ENCODE data around the gene PCDHB10. TPM values are rescaled to one million over a fixed set of nuclear protein-coding genes. Genes with fewer than 3 reads are reported as not detected.
"Not testable (repeated sequence)": the region's sequence is repeated elsewhere in the genome, so short reads cannot be mapped to it uniquely, and the experiment has no call there.

Gene PCDHB10
- total RNA-seq, 1 donor from 2014 or later, result 0.81 TPM

GRCh38 chr5:141224844-141225243 lies 32.7 kb downstream of the PCDHB10 start:
- ATAC-seq (ENCODE audit: poor library complexity); DNase-seq; intact Hi-C loops (cut with DNase I): not testable (repeated sequence)

- intact Hi-C loops (cut with DNase I); ATAC-seq (ENCODE audit: poor library complexity); DNase-seq: not testable (repeated sequence)
Measured at GRCh38 chr5:141225421-141225820, 33.3 kb downstream of the PCDHB10 start.

GRCh38 chr5:141234109-141234667 lies 42.0 kb downstream of the PCDHB10 start:
- intact Hi-C loops (cut with DNase I), result no loop called here
- no peak for ATAC-seq (ENCODE audit: poor library complexity)
- DNase-seq, result no peak

GRCh38 chr5:141235922-141236321 lies 43.8 kb downstream of the PCDHB10 start:
- intact Hi-C loops (cut with DNase I); ATAC-seq (ENCODE audit: poor library complexity); DNase-seq: not testable (repeated sequence)

DNA sequence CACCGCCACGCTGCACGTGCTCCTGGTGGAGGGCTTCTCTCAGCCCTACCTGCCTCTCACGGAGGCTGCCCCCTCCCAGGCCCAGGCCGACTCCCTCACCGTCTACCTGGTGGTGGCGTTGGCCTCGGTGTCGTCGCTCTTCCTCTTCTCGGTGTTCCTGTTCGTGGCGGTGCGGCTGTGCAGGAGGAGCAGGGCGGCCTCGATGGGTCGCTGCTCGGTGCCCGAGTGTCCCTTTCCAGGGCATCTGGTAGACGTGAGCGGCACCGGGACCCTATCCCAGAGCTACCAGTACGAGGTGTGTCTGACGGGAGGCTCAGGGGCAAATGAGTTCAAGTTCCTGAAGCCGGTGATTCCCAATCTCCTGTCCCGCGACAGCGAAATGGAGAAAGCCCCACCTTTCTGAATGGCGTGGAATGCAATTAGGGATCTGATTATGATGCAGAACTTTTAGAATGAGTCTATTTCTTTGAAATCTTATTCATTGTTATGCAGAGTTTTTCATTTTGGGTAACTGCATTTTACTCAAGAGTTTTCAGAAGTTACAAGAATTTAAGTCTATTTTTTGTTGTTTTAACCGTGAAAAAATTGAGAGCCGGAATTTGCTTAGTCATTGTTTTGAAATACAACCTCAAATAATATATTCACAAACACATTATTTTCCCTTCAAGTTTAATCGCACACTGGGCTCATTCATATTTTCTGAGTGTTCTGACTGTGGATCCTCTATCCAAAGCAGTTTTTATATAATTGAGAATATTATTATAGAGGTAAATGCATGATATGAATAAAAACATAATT lies 44.6 kb downstream of the PCDHB10 start:
- intact Hi-C loops (cut with DNase I), result no loop called here
- ATAC-seq (ENCODE audit: poor library complexity), result no peak
- DNase-seq, result no peak

DNA sequence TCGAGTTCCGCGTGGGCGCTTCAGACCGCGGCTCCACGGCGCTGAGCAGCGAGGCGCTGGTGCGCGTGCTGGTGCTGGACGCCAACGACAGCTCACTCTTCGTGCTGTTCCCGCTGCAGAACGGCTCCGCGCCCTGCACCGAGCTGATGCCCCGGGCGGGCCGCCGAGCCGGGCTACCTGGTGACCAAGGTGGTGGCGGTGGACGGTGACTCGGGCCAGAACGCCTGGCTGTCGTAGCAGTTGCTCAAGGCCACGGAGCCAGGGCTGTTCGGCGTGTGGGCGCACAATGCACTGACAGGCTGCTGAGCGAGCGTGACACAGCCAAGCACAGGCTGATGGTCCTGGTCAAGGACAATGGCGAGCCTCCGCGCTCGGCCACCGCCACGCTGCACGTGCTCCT lies 49.3 kb downstream of the PCDHB10 start:
- no peak for ATAC-seq (ENCODE audit: poor library complexity)
- intact Hi-C loops (cut with DNase I), result no loop called here
- no peak for DNase-seq

Other genes starting within 250 kb of the PCDHB10 start
- gene PCDHAC2, start 225.9 kb upstream of the PCDHB10 start, total RNA-seq, result 0.48 TPM
- gene PCDHB1, start 141.0 kb upstream of the PCDHB10 start, total RNA-seq, result not detected
- gene PCDHB2, start 97.7 kb upstream of the PCDHB10 start, total RNA-seq, result 2.0 TPM
- 1.4 TPM for gene PCDHB3, start 91.9 kb upstream of the PCDHB10 start, total RNA-seq
- 1.7 TPM for gene PCDHB4, start 70.5 kb upstream of the PCDHB10 start, total RNA-seq
- 1.3 TPM for gene PCDHB5, start 57.1 kb upstream of the PCDHB10 start, total RNA-seq
- 0.35 TPM for gene PCDHB6, start 42.3 kb upstream of the PCDHB10 start, total RNA-seq
- 0.62 TPM for gene PCDHB7, start 19.7 kb upstream of the PCDHB10 start, total RNA-seq
- gene PCDHB8, start 14.6 kb upstream of the PCDHB10 start, total RNA-seq, result 2.1 TPM
- gene PCDHB16, start 10.0 kb upstream of the PCDHB10 start, total RNA-seq, result 2.2 TPM
- 0.81 TPM for gene PCDHB9, start 5.2 kb upstream of the PCDHB10 start, total RNA-seq
- 0.73 TPM for gene PCDHB11, start 7.3 kb downstream of the PCDHB10 start, total RNA-seq
- gene PCDHB12, start 16.4 kb downstream of the PCDHB10 start, total RNA-seq, result 1.0 TPM
- 2.8 TPM for gene PCDHB13, start 21.6 kb downstream of the PCDHB10 start, total RNA-seq
- gene PCDHB14, start 31.0 kb downstream of the PCDHB10 start, total RNA-seq, result 3.3 TPM
- gene PCDHB15, start 53.0 kb downstream of the PCDHB10 start, total RNA-seq, result 3.9 TPM
- gene SLC25A2, start 111.7 kb downstream of the PCDHB10 start, total RNA-seq, result 0.16 TPM
- 101 TPM for gene TAF7, start 128.4 kb downstream of the PCDHB10 start, total RNA-seq
- gene PCDHGA1, start 138.2 kb downstream of the PCDHB10 start, total RNA-seq, result 2.7 TPM
- gene PCDHGA2, start 146.4 kb downstream of the PCDHB10 start, total RNA-seq, result 6.5 TPM
- 13.0 TPM for gene PCDHGA3, start 151.5 kb downstream of the PCDHB10 start, total RNA-seq
- 7.8 TPM for gene PCDHGB1, start 157.7 kb downstream of the PCDHB10 start, total RNA-seq
- gene PCDHGA4, start 162.7 kb downstream of the PCDHB10 start, total RNA-seq, result 9.3 TPM
- gene PCDHGB2, start 167.6 kb downstream of the PCDHB10 start, total RNA-seq, result 9.2 TPM
- gene PCDHGA5, start 171.8 kb downstream of the PCDHB10 start, total RNA-seq, result 6.6 TPM
- 7.6 TPM for gene PCDHGB3, start 177.9 kb downstream of the PCDHB10 start, total RNA-seq
- gene PCDHGA6, start 181.5 kb downstream of the PCDHB10 start, total RNA-seq, result 6.7 TPM
- 7.7 TPM for gene PCDHGA7, start 190.4 kb downstream of the PCDHB10 start, total RNA-seq
- gene PCDHGB4, start 195.3 kb downstream of the PCDHB10 start, total RNA-seq, result 5.8 TPM
- gene PCDHGA8, start 200.3 kb downstream of the PCDHB10 start, total RNA-seq, result 10.1 TPM
- 7.2 TPM for gene PCDHGB5, start 205.6 kb downstream of the PCDHB10 start, total RNA-seq
- 4.3 TPM for gene PCDHGA9, start 210.4 kb downstream of the PCDHB10 start, total RNA-seq
- 6.2 TPM for gene PCDHGB6, start 215.7 kb downstream of the PCDHB10 start, total RNA-seq
- gene PCDHGA10, start 220.6 kb downstream of the PCDHB10 start, total RNA-seq, result 5.4 TPM
- 9.8 TPM for gene PCDHGB7, start 225.3 kb downstream of the PCDHB10 start, total RNA-seq
- gene PCDHGA11, start 228.7 kb downstream of the PCDHB10 start, total RNA-seq, result 5.1 TPM
- gene PCDHGA12, start 238.2 kb downstream of the PCDHB10 start, total RNA-seq, result 4.9 TPM

Data from Right ventricle myocardium superior (tissue), 1 donor.